HG03558 (cell line): Measurements from ENCODE around the gene TRANK1.

ENCODE experiments used
- ATAC-seq: cut with Tn5 transposase; IDR thresholded peaks from one replicate; pipeline ENCODE4 v1.9.1; 2021; ENCODE audit warnings: moderate number of reproducible peaks; ENCODE audit not compliant: unreplicated experiment; ENCODE audit errors: extremely low read depth

Gene TRANK1

DNA sequence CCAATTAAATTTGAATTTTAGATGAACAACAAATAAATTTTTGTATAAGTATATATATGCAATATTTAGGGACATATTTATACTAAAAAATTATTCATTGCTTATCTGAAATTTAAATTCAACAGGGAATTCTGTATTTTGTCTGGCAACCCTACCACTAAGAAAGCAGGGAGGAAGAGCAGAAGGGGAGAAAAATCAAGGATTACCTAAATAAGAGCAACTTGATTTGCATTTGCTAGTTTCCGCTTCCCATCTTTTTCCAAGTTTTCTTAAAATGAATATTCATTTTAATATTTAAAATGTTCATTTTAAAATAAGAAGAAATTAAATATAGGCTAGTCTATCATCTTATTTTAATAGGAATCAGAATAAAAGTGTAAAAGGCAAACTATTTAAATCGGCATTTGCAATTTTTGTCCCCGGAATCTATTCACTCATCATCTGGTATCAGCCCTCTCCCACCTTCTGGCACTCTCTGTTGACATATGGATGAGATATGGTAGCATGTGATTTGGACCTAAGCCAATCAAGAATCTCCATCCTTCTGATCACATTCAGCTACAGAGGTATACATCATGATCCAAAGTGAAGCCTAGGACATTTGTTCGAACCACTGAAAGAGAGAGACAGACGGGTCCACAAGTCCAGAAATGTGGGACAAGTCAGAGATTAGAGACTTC, 82.6 kb downstream of the TRANK1 start:
- no peak for ATAC-seq

DNA sequence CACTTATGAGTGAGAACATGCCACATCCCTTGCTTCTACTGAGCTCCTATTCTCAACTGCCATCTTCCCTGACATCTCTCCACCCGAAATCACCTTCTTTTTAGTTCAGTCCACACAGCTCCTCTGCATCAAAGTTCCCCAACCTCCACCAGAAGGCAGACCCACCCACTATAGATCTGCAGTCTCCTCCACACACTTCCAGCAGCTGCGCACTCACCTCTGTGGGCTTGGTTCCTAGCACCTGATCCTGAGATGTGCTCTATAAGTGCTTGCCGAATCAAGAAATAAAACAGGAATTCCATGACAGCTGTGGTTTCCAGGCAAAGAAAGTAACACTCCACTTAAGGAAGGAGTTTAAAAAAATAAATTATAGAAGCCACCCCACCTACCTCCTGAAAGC, 85.4 kb downstream of the TRANK1 start:
- ATAC-seq: no peak

DNA sequence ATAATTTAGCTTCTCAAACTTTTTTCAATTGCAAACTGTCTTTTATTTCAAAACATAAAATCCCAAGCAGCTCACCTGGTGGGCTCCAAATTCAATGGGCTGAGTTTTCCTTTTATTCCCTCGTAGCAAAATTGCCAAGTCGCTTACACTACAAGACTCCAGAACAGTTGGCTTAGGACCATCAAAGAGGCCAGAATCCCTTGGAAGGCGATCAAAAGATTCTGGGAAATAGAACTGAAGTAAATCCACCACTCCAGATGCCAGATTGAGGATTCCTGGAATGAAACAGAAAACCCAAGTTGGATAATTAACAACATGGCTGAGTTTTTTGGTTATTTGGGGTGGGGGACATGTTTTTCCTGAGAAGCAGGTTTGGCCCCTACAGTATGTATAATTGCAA, 92.8 kb downstream of the TRANK1 start:
- ATAC-seq: no peak

- no peak for ATAC-seq
Measured at GRCh38 chr3:36850743-36851142, 94.1 kb downstream of the TRANK1 start.

DNA sequence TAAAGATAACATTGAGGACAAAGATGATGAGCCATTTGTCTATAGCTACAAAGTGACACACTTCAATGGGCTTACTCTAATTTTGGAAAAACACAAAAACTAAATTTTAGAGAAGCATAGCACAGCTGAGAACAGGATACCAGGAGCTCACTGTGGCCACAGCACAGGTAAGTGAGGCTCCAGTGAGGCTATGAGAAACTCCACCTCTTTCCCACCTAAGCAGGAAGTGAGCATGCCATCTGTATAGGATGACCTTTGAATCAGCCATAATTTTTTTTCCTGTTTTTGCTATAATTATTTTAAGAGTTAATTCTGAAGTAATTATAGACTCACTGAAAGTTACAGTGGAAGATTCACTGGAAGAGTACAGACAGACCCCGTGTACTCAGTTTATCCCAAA, 98.4 kb downstream of the TRANK1 start:
- no peak for ATAC-seq

DNA sequence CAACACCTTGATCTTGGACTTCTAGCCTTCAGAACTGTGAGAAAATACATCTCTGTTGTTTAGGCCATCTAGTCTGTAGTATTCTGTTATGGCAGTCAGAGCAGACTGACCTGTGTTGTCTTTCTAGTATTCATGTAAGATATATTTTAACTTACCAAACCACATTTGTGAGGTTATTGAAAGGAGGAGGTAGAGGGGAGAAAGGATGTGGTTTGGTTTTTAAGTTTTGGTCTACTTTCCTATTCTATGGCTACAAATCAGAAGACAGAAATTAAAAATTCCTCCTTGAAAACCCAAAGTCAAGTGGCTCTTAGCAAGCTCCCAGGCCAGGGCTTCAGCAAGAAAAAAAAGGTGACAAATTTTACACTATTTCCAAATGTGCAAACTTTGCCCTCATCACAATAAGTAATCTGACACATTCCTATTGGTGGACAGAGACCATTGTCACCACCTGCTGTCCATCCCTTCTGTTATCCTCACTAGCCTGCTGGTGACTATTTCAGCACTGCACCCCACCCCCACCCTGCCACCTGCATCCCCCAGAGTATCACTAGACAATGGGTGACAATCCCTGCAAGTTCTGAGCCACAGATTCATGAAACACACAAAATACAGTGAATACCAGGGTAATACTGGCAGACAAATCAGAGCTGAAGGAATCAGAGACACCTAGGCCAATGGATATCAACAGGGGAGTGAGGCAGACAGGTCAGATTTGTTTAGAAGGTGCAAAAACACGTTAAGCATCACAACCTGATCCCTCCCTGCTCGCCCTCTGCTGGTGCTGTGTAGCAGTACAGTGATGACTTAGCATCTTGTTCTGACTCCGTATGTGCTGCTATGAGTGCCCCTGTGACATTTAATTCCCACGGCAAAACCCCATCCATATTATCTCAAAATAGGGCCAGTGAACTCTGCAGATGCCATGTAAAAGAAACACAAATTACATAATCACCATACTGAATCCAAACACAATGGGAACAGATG, 101.5 kb downstream of the TRANK1 start:
- ATAC-seq: peak; percentile 50

GRCh38 chr3:36842275-36842674, 102.6 kb downstream of the TRANK1 start:
- ATAC-seq: no peak

- ATAC-seq: no peak
Measured at GRCh38 chr3:36840453-36840921, 104.4 kb downstream of the TRANK1 start.

GRCh38 chr3:36837089-36837488, 107.8 kb downstream of the TRANK1 start:
- ATAC-seq: no peak

DNA sequence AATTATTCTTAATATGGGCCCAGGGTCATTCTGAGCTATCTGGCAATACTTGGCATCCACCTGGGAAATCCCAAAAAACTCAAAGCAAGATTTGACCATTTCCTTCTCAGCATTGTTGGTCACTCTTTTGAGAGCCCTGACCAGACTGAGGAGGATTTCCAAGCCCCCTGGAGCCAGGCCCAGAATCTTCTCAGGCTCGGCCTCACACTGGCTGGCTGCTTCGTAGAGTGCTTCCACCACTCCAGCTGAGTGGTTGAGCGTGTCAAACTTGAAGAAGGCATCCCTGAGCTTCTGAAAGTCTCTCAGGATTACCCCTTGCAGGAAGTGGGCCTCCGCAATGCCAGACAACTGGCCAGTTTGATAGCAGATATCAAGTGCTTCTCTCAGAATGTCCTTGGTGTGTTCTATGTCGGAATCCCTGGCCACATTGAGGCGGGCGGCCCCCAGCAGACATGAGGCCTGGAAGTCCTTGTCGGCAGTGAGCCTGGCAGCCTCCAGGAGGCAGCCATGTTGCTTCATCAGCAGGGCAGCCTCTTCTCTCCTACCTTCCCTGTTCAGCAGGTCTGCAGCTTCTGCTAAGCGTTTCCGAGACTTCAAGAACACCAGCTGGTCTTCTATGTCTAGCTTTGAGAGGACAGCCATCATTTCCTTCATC, 111.6 kb downstream of the TRANK1 start:
- ATAC-seq: no peak

- ATAC-seq: no peak
Measured at GRCh38 chr3:36832406-36832805, 112.4 kb downstream of the TRANK1 start.

- ATAC-seq: no peak
Measured at GRCh38 chr3:36827133-36827532, 117.7 kb downstream of the TRANK1 start.

GRCh38 chr3:36826240-36826639, 118.6 kb downstream of the TRANK1 start:
- ATAC-seq: no peak

- no peak for ATAC-seq
Measured at GRCh38 chr3:36824443-36824842, 120.4 kb downstream of the TRANK1 start.

DNA sequence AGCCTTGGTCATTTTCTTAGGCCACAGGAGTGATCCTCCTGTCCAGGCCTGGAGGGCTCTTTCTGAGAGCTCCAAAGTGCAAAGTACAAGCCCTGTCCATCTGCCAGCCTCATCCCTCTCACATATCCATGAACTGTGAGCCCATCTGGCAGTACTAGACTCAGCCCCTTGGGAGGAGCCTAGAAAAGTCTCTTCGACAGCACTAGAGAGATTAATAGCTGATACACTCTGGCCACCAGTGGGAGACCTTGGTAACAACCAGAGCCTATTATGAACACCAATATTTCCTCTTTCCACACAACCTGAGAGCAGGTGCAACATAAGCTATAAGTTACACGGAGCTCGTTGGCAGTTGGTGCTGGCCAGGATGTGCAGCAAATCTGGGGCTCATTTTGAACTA, 121.0 kb downstream of the TRANK1 start:
- no peak for ATAC-seq

DNA sequence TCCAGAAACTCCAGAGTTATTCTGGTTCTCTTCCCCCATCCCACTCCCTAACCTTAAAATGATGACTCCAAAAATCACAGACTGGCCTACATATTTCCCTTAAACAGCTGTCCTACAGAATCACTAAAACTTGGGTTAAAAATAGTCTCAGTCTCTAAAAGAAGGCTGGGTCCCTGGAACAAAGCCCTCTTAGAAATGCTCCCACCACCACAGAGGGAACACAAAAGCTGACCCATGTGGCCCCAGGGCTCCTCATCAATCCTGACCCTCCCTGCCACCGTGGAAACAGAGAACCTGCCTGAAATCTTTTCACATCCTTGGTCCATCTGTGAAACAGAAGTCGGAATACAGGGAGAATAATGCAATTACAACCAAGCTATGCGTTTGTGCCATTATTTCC, 124.8 kb downstream of the TRANK1 start:
- ATAC-seq: no peak

DNA sequence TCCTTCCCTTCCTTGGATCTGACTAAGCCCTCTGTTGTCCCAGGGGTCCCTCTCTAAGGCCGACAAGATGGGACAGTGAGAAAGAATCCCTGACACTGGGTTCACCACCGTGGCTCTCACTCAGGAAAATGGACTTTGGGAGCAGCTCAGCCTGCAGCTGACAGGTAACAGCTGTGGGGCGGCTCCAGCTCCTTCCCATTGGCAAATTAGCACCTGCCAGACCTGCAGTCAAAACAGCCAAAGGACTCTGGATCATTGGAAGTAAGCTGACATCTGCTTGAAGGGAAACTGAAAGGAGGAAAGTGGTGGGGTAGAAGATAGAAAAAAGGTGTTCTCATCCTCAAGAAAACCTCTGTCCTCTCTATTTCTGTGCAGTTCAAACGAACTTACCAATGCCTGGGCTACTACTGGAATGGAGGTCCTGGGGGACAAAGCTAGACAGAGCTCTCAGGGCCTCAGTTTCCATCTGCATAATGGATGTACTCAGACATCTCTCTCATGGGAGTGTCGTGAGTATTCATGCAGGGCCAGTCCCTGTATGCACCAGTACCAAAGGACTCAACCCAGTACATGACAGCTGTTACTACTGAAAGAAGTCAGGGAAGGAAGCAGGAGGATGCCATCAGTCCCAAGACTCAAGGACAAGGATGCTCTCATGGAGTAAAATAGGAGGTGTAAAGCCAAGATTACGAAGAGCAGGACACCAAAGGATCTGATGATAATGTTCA, 126.9 kb downstream of the TRANK1 start:
- no peak for ATAC-seq

- no peak for ATAC-seq
Measured at GRCh38 chr3:36815375-36815774, 129.5 kb downstream of the TRANK1 start.

DNA sequence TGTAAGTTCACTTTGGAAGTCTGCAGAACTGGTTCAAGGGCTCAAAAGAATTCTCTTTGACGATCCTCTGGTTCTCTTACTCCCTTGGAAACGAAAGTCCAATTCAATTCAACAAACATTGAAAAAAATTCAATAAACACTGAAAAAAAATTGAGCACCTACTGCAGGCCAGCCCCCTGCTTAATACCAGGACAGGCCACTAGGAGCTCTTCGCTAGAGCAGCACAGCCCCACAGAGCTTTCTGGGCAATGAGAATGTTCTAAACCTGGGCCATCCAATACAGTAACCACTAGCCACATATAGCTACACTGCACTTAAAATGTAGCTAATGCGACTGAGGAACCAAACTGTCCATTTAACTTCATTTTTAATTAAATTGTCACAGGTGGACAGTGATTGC, 130.1 kb downstream of the TRANK1 start:
- no peak for ATAC-seq

- ATAC-seq: no peak
Measured at GRCh38 chr3:36814066-36814717, 130.7 kb downstream of the TRANK1 start.
